ENCODE measurements around the gene THEM5.

The THEM5 gene

DNA sequence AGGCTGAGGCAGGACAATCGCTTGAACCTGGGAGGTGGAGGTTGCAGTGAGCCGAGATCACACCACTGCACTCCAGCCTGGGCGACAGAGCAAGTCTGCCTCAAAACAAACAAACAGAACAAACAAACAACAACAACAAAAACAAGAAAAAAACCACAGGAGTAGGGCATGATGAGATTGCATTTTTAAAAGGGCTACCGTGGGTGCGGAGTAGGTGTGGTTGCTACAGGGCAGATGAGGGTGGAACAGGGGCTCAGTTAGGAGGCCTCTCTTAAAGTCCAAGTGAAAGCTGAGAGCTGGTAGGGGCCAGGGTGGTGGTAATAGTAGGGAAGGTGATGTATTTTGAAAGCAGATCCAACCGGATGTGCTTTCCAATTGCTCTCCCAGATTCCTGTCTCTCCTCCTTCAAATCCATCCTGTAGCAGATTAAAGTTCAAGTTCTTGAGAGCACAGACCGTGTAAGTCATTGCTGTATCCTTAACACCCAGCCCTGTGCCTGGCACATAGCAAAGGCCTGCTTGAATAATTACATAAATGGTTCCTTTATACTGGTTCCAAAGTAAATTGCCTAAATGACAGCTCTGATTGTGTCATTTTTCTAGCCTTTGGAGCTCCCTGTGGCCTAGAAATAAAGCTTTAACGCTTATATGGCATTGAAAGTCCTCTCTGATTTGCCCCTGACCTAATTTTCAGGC lies 44.1 kb downstream of the THEM5 start:
- Histone ChIP-seq H2BK120ac (ENCODE audit: insufficient read depth, low read length, poor library complexity) (no peak overlapping the region), H3K18ac (ENCODE audit: low read length) (no peak overlapping the region), H3K4me2 (ENCODE audit: low read length) (no peak overlapping the region), H2BK12ac (ENCODE audit: low read length) (no peak overlapping the region), H2AFZ (ENCODE audit: insufficient read depth, low read length, poor library complexity) (no peak overlapping the region), H3K4ac (ENCODE audit: low read depth, low read length) (no peak overlapping the region), H3K9me3 (ENCODE audit: insufficient read depth, low read depth, low read length) (no peaks in the 10 kb centered on the region), H3K23ac (ENCODE audit: low read length) (no peak overlapping the region), H4K8ac (ENCODE audit: low read depth, low read length) (no peak overlapping the region), H4K12ac (ENCODE audit: low read depth, low read length) (no peak overlapping the region), H3K36me3 (ENCODE audit: control insufficient read depth in 1 of 2, insufficient read depth in 2 of 2, low read length in 2 of 2) (no peaks in the 10 kb centered on the region), H3K4me3 (ENCODE audit: low read depth, low read length) (no peak overlapping the region), H3K79me1 (ENCODE audit: low read length) (no peaks in the 10 kb centered on the region), H2BK5ac (ENCODE audit: low read depth, low read length, poor library complexity) (no peak overlapping the region), H2AK5ac (ENCODE audit: low read length) (no peak overlapping the region), H3K27ac (ENCODE audit: low read depth, low read length) (no peak overlapping the region), H4K91ac (ENCODE audit: low read depth, low read length) (no peak overlapping the region), H3K4me1 (ENCODE audit: control insufficient read depth in 1 of 2, insufficient read depth in 2 of 2, low read length in 2 of 2) (no peaks in the 10 kb centered on the region), H3K14ac (ENCODE audit: low read length) (no peak overlapping the region), H3K79me2 (ENCODE audit: control insufficient read depth, insufficient read depth, low read length, poor library complexity) (no peaks in the 10 kb centered on the region), H3K27me3 (ENCODE audit: insufficient read depth, low read length) (no peaks in the 10 kb centered on the region), H3K9ac (ENCODE audit: low read length) (no peak overlapping the region)
- WGBS (ENCODE audit: extremely low coverage, insufficient coverage, insufficient read length): no CpG with 5 or more reads among the region's 8 CpGs
- DNase-seq: peak in 1 of 2 donors; percentile 33

- Histone ChIP-seq H4K12ac (ENCODE audit: low read depth, low read length) (no peak overlapping the region), H3K9me3 (ENCODE audit: insufficient read depth, low read depth, low read length) (no peaks in the 10 kb centered on the region), H3K23ac (ENCODE audit: low read length) (no peak overlapping the region), H3K9ac (ENCODE audit: low read length) (no peak overlapping the region), H3K36me3 (ENCODE audit: control insufficient read depth in 1 of 2, insufficient read depth in 2 of 2, low read length in 2 of 2) (no peaks in the 10 kb centered on the region), H4K91ac (ENCODE audit: low read depth, low read length) (no peak overlapping the region), H2BK5ac (ENCODE audit: low read depth, low read length, poor library complexity) (no peak overlapping the region), H3K14ac (ENCODE audit: low read length) (no peak overlapping the region), H3K4me3 (ENCODE audit: low read depth, low read length) (no peak overlapping the region), H3K27ac (ENCODE audit: low read depth, low read length) (no peak overlapping the region), H3K4me1 (ENCODE audit: control insufficient read depth in 1 of 2, insufficient read depth in 2 of 2, low read length in 2 of 2) (no peaks in the 10 kb centered on the region), H4K8ac (ENCODE audit: low read depth, low read length) (no peak overlapping the region), H3K18ac (ENCODE audit: low read length) (no peak overlapping the region), H2AK5ac (ENCODE audit: low read length) (no peak overlapping the region), H3K79me1 (ENCODE audit: low read length) (no peaks in the 10 kb centered on the region), H3K79me2 (ENCODE audit: control insufficient read depth, insufficient read depth, low read length, poor library complexity) (no peaks in the 10 kb centered on the region), H2BK120ac (ENCODE audit: insufficient read depth, low read length, poor library complexity) (no peak overlapping the region), H3K27me3 (ENCODE audit: insufficient read depth, low read length) (no peaks in the 10 kb centered on the region), H2AFZ (ENCODE audit: insufficient read depth, low read length, poor library complexity) (no peak overlapping the region), H2BK12ac (ENCODE audit: low read length) (no peak overlapping the region), H3K4me2 (ENCODE audit: low read length) (no peak overlapping the region), H3K4ac (ENCODE audit: low read depth, low read length) (no peak overlapping the region)
- DNase-seq: no peak
- no CpG with 5 or more reads among the region's 1 CpG for WGBS (ENCODE audit: extremely low coverage, insufficient coverage, insufficient read length)
These were observed 45.7 kb downstream of the THEM5 start for GRCh38 chr1:151807766-151808165.

DNA sequence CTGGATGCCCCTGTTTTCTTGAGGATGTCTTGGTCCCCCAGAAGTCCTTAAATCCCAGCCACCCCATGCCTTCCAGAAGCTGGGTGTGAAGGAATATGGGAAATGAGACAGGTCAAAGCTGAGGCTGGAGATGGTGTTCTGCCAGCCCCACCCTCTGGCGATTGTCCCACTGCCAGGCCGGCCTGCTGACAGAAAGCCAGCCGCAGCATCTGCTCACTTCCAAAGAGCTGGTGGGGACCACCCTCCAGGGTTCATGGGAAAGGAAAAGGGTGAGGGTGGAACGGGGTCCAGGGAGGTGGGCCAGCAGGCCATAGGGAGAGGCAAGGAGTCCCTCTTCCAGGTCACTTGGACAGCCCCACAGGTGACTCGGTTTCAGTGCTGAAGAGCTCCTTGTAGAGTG lies 46.4 kb downstream of the THEM5 start:
- Histone ChIP-seq H3K4me2 (ENCODE audit: low read length) (no peak overlapping the region), H3K79me1 (ENCODE audit: low read length) (no peaks in the 10 kb centered on the region), H4K8ac (ENCODE audit: low read depth, low read length) (no peak overlapping the region), H2BK12ac (ENCODE audit: low read length) (no peak overlapping the region), H3K79me2 (ENCODE audit: control insufficient read depth, insufficient read depth, low read length, poor library complexity) (no peaks in the 10 kb centered on the region), H3K9me3 (ENCODE audit: insufficient read depth, low read depth, low read length) (no peaks in the 10 kb centered on the region), H3K27me3 (ENCODE audit: insufficient read depth, low read length) (no peaks in the 10 kb centered on the region), H3K4me3 (ENCODE audit: low read depth, low read length) (no peak overlapping the region), H3K9ac (ENCODE audit: low read length) (no peak overlapping the region), H3K23ac (ENCODE audit: low read length) (no peak overlapping the region), H3K36me3 (ENCODE audit: control insufficient read depth in 1 of 2, insufficient read depth in 2 of 2, low read length in 2 of 2) (no peaks in the 10 kb centered on the region), H4K12ac (ENCODE audit: low read depth, low read length) (no peak overlapping the region), H3K14ac (ENCODE audit: low read length) (no peak overlapping the region), H3K18ac (ENCODE audit: low read length) (no peak overlapping the region), H3K4me1 (ENCODE audit: control insufficient read depth in 1 of 2, insufficient read depth in 2 of 2, low read length in 2 of 2) (no peaks in the 10 kb centered on the region), H2AFZ (ENCODE audit: insufficient read depth, low read length, poor library complexity) (no peak overlapping the region), H2BK5ac (ENCODE audit: low read depth, low read length, poor library complexity) (no peak overlapping the region), H4K91ac (ENCODE audit: low read depth, low read length) (no peak overlapping the region), H2BK120ac (ENCODE audit: insufficient read depth, low read length, poor library complexity) (no peak overlapping the region), H3K4ac (ENCODE audit: low read depth, low read length) (no peak overlapping the region), H3K27ac (ENCODE audit: low read depth, low read length) (no peak overlapping the region), H2AK5ac (ENCODE audit: low read length) (no peak overlapping the region)
- no peak for DNase-seq
- no CpG with 5 or more reads among the region's 5 CpGs for WGBS (ENCODE audit: extremely low coverage, insufficient coverage, insufficient read length)

DNA sequence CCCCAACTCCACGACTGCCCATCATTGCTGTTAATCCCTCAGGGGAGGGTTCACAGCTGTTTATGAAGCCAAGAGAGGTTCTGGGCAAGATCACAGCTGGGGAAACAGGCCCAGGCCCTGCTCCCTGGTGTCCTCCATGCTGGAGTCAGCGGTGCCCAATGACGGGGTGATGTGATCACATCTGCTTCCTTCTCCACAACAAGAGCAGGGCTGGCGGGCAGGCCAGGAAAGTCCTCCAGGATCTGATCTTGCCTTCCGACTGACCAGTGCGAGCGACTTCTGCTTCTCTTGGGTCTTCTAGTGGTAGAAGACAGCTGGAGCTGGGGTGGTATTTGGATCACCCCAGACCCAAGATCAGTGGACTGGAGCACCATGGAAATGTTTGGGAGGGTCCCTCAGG lies 47.3 kb downstream of the THEM5 start:
- Histone ChIP-seq H2AK5ac (ENCODE audit: low read length) (no peak overlapping the region), H3K23ac (ENCODE audit: low read length) (no peak overlapping the region), H2BK12ac (ENCODE audit: low read length) (no peak overlapping the region), H3K36me3 (ENCODE audit: control insufficient read depth in 1 of 2, insufficient read depth in 2 of 2, low read length in 2 of 2) (no peaks in the 10 kb centered on the region), H3K14ac (ENCODE audit: low read length) (no peak overlapping the region), H3K79me1 (ENCODE audit: low read length) (no peaks in the 10 kb centered on the region), H3K18ac (ENCODE audit: low read length) (no peak overlapping the region), H4K8ac (ENCODE audit: low read depth, low read length) (no peak overlapping the region), H4K12ac (ENCODE audit: low read depth, low read length) (no peak overlapping the region), H4K91ac (ENCODE audit: low read depth, low read length) (no peak overlapping the region), H2BK5ac (ENCODE audit: low read depth, low read length, poor library complexity) (no peak overlapping the region), H3K4me1 (ENCODE audit: control insufficient read depth in 1 of 2, insufficient read depth in 2 of 2, low read length in 2 of 2) (no peaks in the 10 kb centered on the region), H3K9me3 (ENCODE audit: insufficient read depth, low read depth, low read length) (no peaks in the 10 kb centered on the region), H3K9ac (ENCODE audit: low read length) (no peak overlapping the region), H3K4me3 (ENCODE audit: low read depth, low read length) (no peak overlapping the region), H3K27me3 (ENCODE audit: insufficient read depth, low read length) (no peaks in the 10 kb centered on the region), H3K4ac (ENCODE audit: low read depth, low read length) (no peak overlapping the region), H2AFZ (ENCODE audit: insufficient read depth, low read length, poor library complexity) (no peak overlapping the region), H3K27ac (ENCODE audit: low read depth, low read length) (no peak overlapping the region), H3K79me2 (ENCODE audit: control insufficient read depth, insufficient read depth, low read length, poor library complexity) (no peaks in the 10 kb centered on the region), H2BK120ac (ENCODE audit: insufficient read depth, low read length, poor library complexity) (no peak overlapping the region), H3K4me2 (ENCODE audit: low read length) (no peak overlapping the region)
- DNase-seq: no peak
- WGBS (ENCODE audit: extremely low coverage, insufficient coverage, insufficient read length): no CpG with 5 or more reads among the region's 7 CpGs

Measured in trophoblast cell (in vitro differentiated cells and primary cell).